Activated T-cell treated with anti-CD3 and anti-CD28 coated beads for 1 hour (primary cell): ENCODE data around the gene PDE6A.

Source experiments
- DNase-seq: peaks from one replicate; pipeline ENCODE4 v3.0.0-alpha.2; 2020; ENCODE audit warnings: low read depth

The PDE6A gene

DNA sequence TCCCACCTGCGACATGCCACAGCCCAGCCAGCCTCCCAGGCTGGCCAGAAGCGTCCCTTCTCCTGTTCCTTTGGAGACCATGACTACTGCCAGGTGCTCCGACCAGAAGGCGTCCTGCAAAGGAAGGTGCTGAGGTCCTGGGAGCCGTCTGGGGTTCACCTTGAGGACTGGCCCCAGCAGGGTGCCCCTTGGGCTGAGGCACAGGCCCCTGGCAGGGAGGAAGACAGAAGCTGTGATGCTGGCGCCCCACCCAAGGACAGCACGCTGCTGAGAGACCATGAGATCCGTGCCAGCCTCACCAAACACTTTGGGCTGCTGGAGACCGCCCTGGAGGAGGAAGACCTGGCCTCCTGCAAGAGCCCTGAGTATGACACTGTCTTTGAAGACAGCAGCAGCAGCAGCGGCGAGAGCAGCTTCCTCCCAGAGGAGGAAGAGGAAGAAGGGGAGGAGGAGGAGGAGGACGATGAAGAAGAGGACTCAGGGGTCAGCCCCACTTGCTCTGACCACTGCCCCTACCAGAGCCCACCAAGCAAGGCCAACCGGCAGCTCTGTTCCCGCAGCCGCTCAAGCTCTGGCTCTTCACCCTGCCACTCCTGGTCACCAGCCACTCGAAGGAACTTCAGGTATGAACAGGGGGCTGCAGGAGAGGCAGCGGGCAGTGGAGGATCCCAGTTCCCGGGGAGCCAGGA is 108.0 kb downstream of the PDE6A start:
- DNase-seq = no peak

DNA sequence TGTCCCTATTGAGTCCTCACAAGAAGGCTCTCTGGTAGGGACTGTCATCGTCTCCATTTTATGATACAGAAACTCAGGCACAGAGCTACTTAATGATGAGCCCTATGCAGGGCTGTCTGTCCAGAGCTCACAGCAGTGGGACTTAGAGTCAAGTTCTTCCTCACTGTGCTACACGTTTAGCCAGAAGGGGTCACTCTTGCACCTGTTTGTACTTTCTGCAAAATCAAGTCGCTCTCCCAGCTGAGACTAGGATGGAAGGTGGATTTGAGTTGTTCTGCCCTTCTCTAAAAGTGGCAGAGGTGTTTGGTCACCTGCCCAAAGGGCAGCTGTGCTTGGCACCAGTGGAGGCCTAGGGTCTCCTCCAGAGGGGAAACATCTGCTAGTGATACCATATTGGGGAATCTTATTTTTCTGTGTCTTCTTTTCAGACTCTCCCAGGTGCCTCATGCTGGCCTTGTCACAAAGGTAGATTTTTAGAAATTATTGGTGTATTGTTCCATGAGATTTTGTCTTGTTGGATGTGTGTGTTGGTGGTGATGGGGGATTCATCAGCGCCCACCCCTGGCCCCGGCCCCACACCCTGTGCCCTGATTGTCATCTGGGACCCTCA is 110.2 kb downstream of the PDE6A start:
- DNase-seq = peak; percentile 15

DNA sequence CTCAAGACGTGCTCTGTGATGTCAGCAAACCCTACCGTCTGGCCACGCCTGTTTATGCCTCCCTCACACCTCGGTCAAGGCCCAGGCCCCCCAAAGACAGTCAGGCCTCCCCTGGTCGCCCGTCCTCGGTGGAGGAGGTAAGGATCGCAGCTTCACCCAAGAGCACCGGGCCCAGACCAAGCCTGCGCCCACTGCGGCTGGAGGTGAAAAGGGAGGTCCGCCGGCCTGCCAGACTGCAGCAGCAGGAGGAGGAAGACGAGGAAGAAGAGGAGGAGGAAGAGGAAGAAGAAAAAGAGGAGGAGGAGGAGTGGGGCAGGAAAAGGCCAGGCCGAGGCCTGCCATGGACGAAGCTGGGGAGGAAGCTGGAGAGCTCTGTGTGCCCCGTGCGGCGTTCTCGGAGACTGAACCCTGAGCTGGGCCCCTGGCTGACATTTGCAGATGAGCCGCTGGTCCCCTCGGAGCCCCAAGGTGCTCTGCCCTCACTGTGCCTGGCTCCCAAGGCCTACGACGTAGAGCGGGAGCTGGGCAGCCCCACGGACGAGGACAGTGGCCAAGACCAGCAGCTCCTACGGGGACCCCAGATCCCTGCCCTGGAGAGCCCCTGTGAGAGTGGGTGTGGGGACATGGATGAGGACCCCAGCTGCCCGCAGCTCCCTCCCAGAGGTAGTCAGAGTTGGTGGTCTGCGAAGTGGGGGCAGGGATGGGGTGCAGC is 111.3 kb downstream of the PDE6A start:
- no peak for DNase-seq

DNA sequence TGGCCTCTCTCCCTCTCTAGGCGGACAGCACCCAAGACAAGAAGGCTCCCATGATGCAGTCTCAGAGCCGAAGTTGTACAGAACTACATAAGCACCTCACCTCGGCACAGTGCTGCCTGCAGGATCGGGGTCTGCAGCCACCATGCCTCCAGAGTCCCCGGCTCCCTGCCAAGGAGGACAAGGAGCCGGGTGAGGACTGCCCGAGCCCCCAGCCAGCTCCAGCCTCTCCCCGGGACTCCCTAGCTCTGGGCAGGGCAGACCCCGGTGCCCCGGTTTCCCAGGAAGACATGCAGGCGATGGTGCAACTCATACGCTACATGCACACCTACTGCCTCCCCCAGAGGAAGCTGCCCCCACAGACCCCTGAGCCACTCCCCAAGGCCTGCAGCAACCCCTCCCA is 112.0 kb downstream of the PDE6A start:
- DNase-seq = no peak

DNA sequence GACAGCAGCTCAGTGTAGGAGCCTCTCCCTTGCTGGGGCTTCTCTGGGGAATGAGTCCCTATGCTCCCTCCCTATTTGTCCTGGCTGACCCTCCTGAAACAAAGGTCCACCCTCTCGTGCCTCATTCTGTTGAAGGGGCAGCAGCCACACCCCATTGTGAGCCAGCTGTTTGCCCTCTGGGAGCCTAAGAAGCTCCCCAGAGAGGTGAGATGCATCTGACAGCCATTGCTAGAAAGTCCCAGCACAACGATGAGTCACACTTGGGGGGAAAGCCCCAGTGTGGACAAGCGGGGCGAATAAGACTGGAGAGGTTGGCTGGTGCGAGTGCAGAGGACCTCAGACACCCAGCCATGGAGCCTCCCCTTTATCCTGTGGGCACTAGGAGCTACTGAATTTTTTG is 113.1 kb downstream of the PDE6A start:
- no peak for DNase-seq

DNA sequence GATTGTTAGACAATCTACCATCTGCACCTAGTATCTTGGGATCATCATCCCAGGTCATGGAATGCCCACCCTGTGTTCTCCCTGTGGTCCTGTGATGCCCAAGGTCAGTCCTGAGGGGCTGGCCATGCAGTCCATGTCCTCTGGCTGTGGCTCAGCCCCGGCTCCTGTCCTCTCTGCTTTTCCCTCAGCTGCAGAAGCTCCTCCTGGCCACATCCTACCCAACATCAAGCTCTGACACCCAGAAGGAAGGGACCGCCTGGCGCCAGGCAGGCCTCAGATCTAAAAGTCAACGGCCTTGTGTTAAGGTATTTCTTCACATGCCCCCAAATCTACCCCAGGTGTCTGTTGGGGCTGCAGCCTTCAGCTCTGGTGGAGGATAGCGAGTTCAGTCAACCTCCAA is 114.0 kb downstream of the PDE6A start:
- DNase-seq = no peak

DNA sequence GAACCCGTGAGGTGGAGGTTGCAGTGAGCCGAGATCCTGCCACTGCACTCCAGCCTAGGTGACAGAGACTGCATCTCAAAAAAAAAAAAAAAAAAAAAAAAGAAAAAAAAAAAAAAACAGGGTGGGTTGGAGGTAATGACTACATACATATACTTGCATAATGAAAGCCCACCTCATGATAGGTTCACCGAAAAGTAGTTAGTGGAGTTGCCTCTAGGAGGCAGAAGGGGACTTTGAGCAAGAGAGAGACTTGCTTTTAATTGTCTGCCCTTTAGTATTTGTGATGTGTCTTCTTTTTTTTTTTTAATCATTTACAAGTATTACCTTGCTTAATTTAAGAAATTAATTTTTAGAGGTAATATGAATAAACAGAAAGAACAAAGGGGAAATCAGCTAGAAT is 114.6 kb downstream of the PDE6A start:
- DNase-seq = no peak

DNA sequence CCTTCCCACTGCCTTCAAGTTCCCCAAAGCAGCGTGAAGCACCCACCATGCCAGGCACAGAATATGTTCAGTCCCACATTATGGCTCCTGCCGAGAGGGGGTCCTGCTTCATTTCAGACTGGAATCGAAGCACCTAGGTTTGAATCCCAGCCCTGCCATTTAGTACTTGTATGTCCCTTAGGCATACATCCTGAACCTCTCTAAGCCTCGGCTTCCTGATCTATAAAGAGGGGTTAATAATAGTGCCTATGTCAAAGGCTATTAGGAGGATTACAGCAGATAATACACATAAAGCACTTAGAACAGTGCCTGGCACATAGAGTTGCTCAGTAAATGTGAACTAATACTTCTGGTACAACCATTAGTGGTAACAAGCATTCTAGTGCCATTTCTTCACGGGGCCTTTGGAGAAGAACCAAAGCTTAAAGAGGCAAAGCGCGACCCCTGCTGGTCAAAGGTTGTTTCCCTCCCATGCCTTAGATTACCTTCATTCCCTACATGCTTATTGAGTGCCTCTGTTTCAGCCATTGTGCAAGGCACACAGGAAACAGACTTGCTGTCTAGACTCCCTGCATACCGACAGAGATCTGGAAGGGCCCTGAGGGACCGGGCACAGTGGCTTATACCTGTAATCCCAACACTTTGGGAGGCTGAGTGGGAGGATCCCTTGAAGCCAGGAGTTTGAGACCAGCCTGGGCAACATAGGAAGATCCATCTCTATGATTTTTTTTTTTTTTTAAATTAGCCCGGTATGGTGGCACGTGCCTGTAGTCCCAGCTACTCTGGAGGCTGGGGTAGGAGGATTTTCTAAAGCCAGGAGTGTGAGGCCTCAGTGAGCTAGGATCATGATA is 116.2 kb downstream of the PDE6A start:
- DNase-seq = peak; percentile 86

DNA sequence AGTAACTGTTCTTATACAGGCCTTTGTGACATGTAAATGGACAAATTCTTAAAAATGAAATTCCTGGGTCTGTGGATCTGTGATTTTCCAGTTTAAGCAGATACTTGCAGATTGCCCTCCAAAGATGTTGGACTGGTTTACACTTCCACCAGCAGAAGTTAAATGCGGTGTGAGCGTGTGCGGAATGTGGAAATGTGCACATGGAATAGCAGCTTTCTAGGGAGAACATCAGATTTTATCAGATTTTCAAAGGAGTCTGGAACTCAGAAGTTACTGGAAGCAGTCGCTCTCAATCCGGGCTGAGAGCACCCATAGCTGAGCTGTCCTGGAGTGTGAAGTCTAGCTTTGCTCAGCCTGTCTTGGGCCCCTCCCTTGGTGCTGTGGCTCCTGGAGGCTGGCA is 117.0 kb downstream of the PDE6A start:
- no peak for DNase-seq

DNA sequence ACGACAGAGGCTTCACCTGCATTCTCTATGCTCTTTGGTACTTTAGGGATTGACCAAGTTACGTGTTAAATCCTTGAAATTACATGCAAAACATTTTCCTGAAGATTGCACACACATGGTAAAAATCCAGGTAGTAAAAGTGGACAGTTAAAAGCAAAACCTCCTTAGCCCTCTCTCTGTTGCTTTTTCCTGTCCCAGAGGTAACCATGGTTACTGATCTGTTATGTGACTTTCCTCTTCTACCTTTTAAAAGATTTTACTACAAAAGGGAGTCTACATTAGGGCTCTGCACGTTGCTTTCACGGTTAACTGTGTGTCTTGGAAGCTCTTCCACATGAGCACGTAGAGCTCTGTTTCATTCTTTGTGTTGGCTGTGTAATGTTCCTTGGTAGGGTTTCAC is 117.5 kb downstream of the PDE6A start:
- no peak for DNase-seq

DNA sequence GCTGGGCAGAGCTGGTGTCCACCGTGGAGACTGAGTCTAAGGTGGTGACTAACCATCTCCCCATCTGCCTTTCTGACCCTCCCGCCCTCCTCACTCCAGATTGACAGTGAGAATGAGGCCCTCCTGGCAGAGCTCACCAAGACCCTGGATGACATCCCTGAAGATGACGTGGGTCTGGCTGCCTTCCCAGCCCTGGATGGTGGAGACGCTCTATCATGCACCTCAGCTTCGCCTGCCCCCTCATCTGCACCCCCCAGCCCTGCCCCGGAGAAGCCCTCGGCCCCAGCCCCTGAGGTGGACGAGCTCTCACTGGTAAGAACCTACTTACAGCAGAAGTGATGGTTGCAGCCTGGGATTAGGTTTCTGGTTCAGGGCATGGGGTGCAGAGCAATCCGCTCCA is 118.0 kb downstream of the PDE6A start:
- DNase-seq = no peak

DNA sequence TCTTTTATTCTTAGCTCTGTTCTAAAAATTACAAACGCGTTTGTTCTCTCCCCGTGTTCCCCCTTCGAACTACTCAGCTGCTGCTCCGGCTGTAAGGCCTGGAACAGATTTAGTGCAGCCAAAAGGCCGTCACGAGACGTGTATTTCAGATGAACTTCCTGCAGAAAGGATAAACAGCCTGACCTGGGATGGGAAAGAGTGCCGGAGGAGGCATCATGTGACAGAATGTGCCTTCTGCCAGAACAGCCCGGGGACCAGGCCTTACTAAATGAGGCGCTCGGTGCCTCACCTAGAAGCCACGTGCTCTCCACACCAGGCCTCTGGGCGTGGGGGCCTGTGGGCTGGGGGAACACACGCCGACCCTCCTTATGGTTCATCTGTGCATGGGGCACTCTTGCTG is 119.7 kb downstream of the PDE6A start:
- DNase-seq = no peak

DNA sequence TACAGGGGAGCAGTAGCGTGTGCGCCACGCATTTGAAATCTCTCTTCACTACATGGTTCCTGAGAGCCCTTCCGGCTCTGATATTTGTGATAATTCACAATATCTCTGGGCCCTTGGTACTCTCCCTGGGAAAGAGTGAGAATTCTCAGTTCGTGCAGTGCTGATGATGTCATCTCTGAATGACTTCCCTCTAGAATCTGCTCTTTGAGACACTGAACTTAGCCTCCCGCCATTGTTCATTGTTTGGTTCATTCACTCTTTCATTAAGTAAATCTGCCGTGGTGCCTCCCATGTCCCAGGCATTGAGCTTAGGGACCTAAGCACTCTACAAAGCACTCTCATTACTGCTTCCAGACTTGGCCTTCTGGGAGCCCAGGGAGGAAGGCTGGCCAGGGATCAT is 120.5 kb downstream of the PDE6A start:
- no peak for DNase-seq

DNA sequence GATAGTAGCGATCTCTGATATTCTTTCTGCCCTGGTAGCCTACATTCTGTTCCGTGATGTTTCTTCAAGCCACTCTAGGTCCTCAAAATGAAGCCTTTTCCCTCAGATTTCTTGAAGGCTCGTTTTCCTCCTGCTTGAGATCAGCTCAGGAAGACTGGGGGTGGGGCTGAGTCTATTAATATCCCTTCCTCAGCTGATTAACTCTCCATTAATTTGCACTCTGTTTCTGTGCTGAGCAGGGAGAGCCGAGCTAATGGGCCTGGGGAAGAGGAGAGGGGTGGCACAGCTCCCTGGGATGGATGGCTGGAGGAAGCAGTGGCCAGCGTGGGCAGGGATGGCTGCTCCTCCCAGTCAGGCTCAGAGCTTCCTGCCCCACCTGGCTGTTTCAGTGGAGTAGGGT is 121.2 kb downstream of the PDE6A start:
- DNase-seq = no peak

DNA sequence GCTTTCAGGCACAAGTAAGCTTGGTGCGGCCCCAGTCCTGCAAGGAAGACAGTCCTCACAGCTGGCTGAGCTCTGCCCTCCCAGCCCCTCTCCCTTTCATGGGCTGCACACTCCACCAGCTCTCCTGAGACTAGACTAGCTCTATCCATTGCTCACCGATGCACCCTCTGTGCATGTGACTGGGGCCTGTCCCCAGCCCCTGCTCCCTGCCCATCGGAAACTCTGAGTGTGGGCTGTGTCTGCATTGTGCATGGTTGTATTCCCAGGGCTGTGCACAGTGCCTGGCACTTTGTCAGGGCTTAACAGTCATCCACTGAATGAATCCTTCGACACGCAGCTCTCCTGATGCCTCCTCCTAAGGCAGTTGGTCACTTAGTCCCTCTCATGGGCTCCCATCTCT is 122.3 kb downstream of the PDE6A start:
- DNase-seq = no peak

DNA sequence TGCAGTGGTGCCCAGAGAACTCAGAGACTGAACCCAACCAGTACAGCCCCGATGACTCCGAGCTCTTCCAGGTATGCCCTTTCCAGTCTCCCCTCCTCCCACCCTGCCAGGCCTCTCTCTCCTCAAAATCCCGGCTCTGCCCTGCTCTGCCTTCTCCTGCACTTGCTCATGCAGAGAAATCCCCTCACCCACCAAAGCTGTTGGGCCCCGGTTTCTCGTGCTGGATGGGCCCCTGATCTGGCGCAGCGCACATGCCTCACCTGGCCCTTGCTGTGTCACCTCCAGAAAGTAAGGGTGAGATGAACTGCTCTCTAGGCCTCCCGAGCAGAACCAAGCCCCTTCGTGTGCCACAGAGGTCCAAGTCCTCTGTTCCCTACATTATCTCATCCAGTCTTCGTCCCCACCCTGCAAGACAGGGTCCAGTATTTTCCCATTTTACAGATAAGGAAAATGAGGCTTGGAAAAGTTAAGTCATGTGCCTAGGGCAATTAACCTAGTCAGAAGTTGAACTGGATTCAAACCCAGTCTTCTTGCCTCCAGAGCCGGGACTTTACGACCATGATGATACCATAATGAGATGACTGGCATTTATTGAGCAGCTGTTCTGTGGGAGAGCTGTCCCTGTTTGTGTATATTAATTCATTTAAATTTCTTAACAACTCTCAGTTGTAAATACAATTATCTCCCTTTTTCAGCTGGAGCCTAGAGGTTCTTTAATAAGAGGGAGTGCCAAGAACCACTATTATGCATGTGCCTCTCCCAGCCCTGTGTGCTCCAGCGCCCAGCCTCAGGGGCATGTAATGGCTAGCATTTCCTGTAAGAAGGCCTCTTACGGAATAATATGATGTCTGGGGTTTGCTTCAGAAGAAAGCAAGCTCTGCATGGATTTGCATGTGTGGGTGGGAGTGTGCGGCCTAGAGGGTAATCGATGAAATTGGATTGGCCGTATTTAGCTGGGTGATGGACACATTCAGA is 123.8 kb downstream of the PDE6A start:
- no peak for DNase-seq

DNA sequence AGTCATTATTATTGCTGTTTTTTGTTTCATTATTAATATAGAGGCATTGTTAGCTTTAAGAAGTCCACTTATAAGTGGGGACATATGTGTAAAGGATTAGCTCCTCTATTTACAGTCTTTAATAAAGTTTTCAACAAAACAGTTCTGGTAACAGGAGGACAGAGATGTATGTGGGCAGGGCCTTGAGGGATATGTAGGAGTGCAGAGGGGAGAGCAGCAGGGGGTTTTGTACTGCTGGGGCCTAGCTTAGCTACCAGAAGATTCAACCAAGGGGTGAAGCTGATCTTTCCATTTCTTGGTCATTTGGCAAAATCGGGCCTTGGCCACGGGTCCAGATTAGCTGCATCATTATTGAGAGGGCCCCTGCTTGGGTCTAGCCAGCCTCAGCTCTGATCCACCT is 124.6 kb downstream of the PDE6A start:
- no peak for DNase-seq

DNA sequence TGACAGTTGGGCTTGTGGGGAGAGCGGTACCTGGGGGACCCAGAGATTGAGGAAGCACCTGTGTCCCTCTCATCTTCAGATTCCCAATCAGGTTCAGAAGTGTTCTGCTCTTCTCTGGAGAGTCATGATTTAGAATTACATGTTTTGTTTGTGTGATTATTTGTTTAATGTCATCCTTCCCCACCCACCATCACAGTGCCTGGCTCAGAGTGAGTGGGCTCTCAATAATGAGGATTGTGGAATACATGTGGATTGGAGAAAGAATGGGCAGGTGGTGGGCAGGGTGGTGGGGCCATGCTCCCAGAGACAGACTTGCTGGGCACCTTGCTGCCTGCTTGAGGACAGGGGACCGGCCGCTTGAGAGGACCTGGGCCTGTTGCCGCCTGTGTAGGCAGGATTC is 126.5 kb downstream of the PDE6A start:
- DNase-seq = no peak

DNA sequence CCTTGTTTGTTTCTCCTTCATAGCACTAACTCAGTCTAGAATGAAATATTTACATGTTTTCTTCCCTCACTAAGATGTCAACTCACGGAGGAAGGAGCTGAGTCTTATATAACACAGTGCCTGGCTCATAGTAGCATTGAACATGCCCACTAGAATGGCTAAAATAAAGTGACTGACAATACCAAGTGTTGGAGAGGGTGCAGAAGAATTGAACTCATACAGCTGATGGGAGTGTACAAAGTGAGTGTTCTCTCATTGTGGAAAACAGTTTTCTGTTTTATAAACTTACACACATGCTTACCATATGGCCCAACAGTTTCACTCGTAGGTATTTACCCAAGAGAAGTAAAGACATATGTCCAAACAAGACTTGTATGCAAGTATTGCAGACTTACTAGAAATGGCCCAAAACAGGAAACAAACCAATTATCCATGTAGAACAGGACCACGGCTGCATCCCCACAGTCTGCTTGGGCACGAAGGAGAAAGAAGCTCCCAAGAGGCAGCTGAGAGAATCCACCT is 127.0 kb downstream of the PDE6A start:
- DNase-seq = no peak

DNA sequence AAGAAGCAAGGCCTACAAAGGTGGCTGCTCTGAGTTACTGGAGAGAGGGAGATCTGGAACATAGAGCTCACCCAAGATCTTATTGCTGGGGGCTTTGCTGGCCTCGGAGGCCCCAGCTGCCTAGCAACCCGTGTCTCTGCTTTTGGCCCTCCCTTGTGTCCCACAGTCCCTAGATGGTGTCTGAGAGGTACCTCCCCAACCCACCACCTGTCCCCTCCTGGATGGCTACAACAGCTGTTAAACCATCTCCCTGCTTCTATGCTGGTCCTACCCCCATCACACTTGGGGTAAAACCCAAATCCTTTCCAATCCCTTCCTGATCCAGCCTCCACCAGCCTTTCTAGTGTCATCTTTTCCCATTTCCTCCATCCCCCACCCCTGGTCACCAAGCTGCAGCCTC is 127.9 kb downstream of the PDE6A start:
- DNase-seq = no peak

DNA sequence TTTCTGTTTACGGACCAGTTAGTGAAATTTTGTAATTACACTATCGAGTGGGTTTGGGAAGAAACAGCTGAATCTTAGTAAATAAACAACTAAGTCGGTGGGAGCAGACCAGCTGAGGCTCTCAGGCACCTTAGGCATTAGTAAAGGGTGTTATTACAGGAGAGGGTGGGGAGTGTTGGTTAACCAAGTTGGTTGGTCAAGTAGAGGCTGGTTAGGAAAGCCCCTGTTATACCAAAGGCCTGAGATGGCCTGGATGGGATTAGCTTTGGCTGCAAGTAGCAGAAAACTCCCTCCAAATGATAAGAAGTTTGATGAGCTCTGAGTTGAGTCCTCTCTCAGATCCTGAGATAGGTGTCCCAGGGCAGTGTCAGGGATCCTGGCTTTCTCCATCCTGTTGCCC is 133.1 kb downstream of the PDE6A start:
- DNase-seq = no peak
